ENCODE measurements around the gene TIAM2.
A peak's percentile ranks its signal among the peaks of the same experiment; 100 is the strongest.

Gene TIAM2

GRCh38 chr6:155045561-155046404, 50.7 kb downstream of the TIAM2 start:
- Histone ChIP-seq H3K4me1 (ENCODE audit: insufficient read depth, low read length) (no peaks in the 10 kb centered on the region), H3K9ac (ENCODE audit: low read depth, low read length) (no peak overlapping the region), H3K27ac (ENCODE audit: low read length) (no peak overlapping the region), H3K27me3 (ENCODE audit: insufficient read depth, low read length, poor library complexity) (no peaks in the 10 kb centered on the region), H3K9me3 (ENCODE audit: insufficient read depth, low read length, severe bottlenecking) (no peaks in the 10 kb centered on the region), H4K20me1 (ENCODE audit: insufficient read depth, low read length) (no peaks in the 10 kb centered on the region), H3K4me2 (ENCODE audit: insufficient read depth, low read length) (no peak overlapping the region), H2AFZ (ENCODE audit: low read depth, low read length) (no peak overlapping the region), H3K36me3 (ENCODE audit: insufficient read depth, low read length) (no peaks in the 10 kb centered on the region), H3K4me3 (ENCODE audit: low read depth in 1 of 2, low read length in 2 of 2) (no peak overlapping the region), H3K79me2 (ENCODE audit: insufficient read depth, low read length) (no peaks in the 10 kb centered on the region)
- ATAC-seq (ENCODE audit: insufficient read depth, low read depth) (no peak), DNase-seq (no peak)
- TF ChIP-seq CTCF (IDR thresholded peaks at IDR 0.05; ENCODE audit: borderline replicate concordance, extremely low read depth, low read length, poor library complexity, severe bottlenecking) (no peak), EZH2 (IDR thresholded peaks at IDR 0.05; ENCODE audit: borderline replicate concordance, low read depth, low read length, severe bottlenecking) (no peak)

- Histone ChIP-seq H3K27me3 (ENCODE audit: insufficient read depth, low read length, poor library complexity) (no peaks in the 10 kb centered on the region), H3K9ac (ENCODE audit: low read depth, low read length) (no peak overlapping the region), H3K4me2 (ENCODE audit: insufficient read depth, low read length) (no peak overlapping the region), H2AFZ (ENCODE audit: low read depth, low read length) (no peak overlapping the region), H3K27ac (ENCODE audit: low read length) (no peak overlapping the region), H3K4me3 (ENCODE audit: low read depth in 1 of 2, low read length in 2 of 2) (no peak overlapping the region), H3K4me1 (ENCODE audit: insufficient read depth, low read length) (no peaks in the 10 kb centered on the region), H3K9me3 (ENCODE audit: insufficient read depth, low read length, severe bottlenecking) (no peaks in the 10 kb centered on the region), H4K20me1 (ENCODE audit: insufficient read depth, low read length) (no peaks in the 10 kb centered on the region), H3K79me2 (ENCODE audit: insufficient read depth, low read length) (no peaks in the 10 kb centered on the region), H3K36me3 (ENCODE audit: insufficient read depth, low read length) (no peaks in the 10 kb centered on the region)
- DNase-seq (no peak), ATAC-seq (ENCODE audit: insufficient read depth, low read depth) (no peak)
- TF ChIP-seq CTCF (IDR thresholded peaks at IDR 0.05; ENCODE audit: borderline replicate concordance, extremely low read depth, low read length, poor library complexity, severe bottlenecking): no peak
- no peak for TF ChIP-seq EZH2 (IDR thresholded peaks at IDR 0.05; ENCODE audit: borderline replicate concordance, low read depth, low read length, severe bottlenecking)
Observed at GRCh38 chr6:155047523-155047922, 52.4 kb downstream of the TIAM2 start.

- H3K4me3 ChIP-seq (ENCODE audit: low read depth in 1 of 2, low read length in 2 of 2): no peak overlapping the region
- ATAC-seq (ENCODE audit: insufficient read depth, low read depth) (peak; percentile 91), DNase-seq (peak; percentile 24)
- H3K36me3 ChIP-seq (ENCODE audit: insufficient read depth, low read length): no peaks in the 10 kb centered on the region
- H3K4me2 ChIP-seq (ENCODE audit: insufficient read depth, low read length): no peak overlapping the region
- H3K9ac ChIP-seq (ENCODE audit: low read depth, low read length): no peak overlapping the region
- H3K4me1 ChIP-seq (ENCODE audit: insufficient read depth, low read length): no peaks in the 10 kb centered on the region
- no peak overlapping the region for H3K27ac ChIP-seq (ENCODE audit: low read length)
- H3K9me3 ChIP-seq (ENCODE audit: insufficient read depth, low read length, severe bottlenecking): no peaks in the 10 kb centered on the region
- H4K20me1 ChIP-seq (ENCODE audit: insufficient read depth, low read length): no peaks in the 10 kb centered on the region
- H3K27me3 ChIP-seq (ENCODE audit: insufficient read depth, low read length, poor library complexity): no peaks in the 10 kb centered on the region
- H3K79me2 ChIP-seq (ENCODE audit: insufficient read depth, low read length): no peaks in the 10 kb centered on the region
- no peak for TF ChIP-seq CTCF (IDR thresholded peaks at IDR 0.05; ENCODE audit: borderline replicate concordance, extremely low read depth, low read length, poor library complexity, severe bottlenecking)
- no peak for TF ChIP-seq EZH2 (IDR thresholded peaks at IDR 0.05; ENCODE audit: borderline replicate concordance, low read depth, low read length, severe bottlenecking)
- H2AFZ ChIP-seq (ENCODE audit: low read depth, low read length): no peak overlapping the region
Observed at GRCh38 chr6:155050311-155050710, 55.2 kb downstream of the TIAM2 start.

All from DND-41 (cell line).